PC-9 (cell line): ENCODE measurements around the gene CD109.

Source experiments
- EZH2 ChIP-seq: fragments of 200-600 bp; sonication (generic); IDR thresholded peaks from 2 replicates; pipeline ENCODE4 v1.8.0; 2017; ENCODE audit warnings: antibody characterized with exemption, low read depth
- TF ChIP-seq, protein P1 (sequence below): fragments of 200-600 bp; sonication (generic); conservative IDR thresholded peaks from 2 replicates; pipeline ENCODE4 v1.6.1; 2017; ENCODE audit warnings: mixed run types, antibody characterized with exemption, mild to moderate bottlenecking, moderate library complexity

DNA sequence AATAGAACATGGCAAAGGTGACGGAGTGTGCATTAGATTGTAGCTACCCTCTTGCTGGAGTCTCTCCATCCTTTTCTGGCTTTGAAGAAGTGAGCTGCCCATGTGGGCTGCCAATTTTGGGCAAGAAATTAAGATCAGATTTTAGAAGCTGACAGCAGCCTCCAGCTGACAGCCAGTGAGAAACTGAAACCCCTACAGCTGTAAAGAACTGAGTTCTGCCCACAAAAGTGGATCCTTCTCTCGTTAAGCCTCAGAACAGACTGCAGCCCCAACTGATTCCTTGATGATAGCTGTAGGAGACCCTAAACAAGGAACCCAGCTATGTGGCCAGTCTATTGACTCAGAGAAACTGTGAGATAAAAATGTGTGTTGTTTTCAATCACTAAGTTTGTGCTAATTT lies 134.1 kb downstream of the CD109 start:
- TF ChIP-seq, protein P1, sequence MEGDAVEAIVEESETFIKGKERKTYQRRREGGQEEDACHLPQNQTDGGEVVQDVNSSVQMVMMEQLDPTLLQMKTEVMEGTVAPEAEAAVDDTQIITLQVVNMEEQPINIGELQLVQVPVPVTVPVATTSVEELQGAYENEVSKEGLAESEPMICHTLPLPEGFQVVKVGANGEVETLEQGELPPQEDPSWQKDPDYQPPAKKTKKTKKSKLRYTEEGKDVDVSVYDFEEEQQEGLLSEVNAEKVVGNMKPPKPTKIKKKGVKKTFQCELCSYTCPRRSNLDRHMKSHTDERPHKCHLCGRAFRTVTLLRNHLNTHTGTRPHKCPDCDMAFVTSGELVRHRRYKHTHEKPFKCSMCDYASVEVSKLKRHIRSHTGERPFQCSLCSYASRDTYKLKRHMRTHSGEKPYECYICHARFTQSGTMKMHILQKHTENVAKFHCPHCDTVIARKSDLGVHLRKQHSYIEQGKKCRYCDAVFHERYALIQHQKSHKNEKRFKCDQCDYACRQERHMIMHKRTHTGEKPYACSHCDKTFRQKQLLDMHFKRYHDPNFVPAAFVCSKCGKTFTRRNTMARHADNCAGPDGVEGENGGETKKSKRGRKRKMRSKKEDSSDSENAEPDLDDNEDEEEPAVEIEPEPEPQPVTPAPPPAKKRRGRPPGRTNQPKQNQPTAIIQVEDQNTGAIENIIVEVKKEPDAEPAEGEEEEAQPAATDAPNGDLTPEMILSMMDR, result no peak
- TF ChIP-seq EZH2, result no peak
